Right forelimb (tissue), 1 donor: ENCODE data around the gene NCMAP.

Experiments
- DNase-seq: peaks from one replicate; pipeline ENCODE4 v3.0.0-alpha.2; 2018

The NCMAP gene

DNA sequence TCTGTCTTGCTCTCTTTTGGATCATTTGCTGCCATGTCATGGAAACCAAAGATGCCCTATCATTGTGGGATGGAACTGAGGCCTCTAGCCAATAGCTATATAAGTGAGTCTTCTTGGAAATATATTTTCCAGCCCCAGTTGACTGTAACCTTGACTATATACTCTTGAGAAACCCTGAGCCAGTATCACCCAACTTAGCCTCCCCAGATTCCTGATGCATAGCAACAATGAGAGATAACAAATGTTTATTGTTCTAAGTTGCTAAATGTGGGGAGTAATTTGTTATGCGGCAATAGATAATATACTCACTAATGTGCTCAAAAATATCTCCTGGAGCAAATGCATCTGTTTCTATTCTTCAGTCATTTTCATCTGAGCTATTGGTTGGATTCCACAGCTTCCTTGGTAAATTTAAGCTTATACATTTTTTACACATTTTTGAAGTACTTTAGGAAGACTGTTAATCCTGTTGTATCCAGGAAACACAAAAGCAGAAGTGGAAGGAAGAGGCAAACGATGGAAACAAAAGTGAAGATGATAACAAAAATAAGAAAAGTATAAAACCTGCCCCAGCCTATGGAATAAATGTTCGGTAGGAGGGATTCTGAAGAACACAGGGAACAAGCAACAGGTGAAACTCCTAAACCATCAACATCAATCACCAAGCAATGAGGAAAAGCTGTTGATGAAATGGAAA lies 80.9 kb downstream of the NCMAP start:
- DNase-seq = no peak

DNA sequence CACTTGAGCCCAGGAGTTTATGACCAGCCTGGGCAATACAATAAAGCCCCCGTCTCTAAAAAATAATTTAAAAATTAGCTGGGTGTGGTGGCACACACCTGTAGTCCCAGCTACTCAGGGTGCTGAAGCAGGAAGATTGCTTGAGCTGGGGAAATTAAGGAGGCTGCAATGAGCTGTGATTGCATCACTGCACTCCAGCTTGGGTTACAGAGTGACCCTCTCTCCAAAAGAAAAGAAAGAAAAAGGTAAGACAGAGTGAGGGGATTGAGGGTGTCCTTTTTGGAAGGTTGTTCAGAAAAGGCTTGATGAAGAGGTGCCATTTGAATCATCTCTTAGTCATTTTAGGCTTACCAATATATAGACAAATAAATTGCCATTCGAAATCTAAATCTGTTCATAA lies 83.2 kb downstream of the NCMAP start:
- DNase-seq = no peak

GRCh38 chr1:24639881-24640280 lies 84.0 kb downstream of the NCMAP start:
- DNase-seq = no peak

DNA sequence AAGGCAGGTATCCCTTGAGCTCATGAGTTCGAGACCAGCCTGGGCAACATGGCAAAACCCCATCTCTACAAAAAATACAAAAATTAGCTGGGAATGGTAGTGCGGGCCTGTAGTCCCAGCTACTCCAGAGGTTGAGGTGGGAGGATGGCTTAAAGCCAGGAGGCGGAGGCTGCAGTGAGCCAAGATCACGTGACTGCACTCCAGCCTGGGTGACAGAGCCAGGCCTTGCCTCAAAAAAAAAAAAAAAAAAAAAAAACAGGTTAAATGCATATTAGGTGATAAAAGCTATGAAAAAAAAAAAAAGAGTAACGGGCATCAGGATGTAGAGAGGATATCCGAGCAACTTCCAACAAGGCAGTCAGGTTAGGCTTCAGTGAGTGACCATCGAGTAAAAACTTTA lies 84.4 kb downstream of the NCMAP start:
- no peak for DNase-seq

- peak; percentile 61 for DNase-seq
Observed at GRCh38 chr1:24641646-24642151, 85.8 kb downstream of the NCMAP start.

- DNase-seq = peak; percentile 99
Observed at GRCh38 chr1:24642481-24643362, 86.8 kb downstream of the NCMAP start, which contains the start of gene SRRM1. SRRM1 (plus strand) TSS chr1:24643302; CDS start chr1:24643327, 25 bp downstream.

GRCh38 chr1:24643363-24644099 lies 87.6 kb downstream of the NCMAP start:
- DNase-seq = peak; percentile 42

DNA sequence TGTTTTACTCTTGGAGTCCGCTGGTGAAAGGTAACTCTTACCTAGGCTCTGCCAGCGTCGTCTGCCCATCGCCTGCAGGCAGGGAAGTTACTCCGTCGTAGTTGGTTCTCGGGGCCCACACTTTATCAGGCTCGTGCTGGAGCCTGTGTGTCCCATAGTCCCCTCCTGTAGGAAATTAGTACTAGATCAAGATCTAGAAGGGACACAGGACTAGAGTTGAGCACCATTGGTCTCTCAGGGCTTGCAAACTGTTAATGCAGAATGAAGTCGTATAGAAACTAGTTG lies 88.2 kb downstream of the NCMAP start:
- no peak for DNase-seq

DNA sequence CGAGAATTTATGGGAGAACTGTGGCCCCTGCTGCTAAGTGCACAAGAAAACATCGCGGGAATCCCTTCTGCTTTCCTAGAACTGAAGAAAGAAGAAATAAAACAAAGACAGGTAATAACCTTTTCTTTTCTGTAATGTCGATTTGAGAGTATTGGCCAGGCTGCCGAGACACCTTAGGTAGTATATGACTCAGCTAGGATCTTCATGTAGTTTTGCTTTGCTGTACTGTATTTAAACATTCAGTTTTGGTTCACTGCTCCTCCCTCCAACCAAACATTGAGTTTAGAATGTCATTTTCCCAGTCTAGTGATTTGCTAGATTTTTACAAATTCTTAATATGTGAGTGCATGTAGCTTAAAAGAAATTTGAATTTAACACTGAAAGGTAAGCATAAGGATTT lies 93.0 kb downstream of the NCMAP start:
- no peak for DNase-seq

GRCh38 chr1:24652382-24652781 lies 96.5 kb downstream of the NCMAP start:
- DNase-seq = no peak

DNA sequence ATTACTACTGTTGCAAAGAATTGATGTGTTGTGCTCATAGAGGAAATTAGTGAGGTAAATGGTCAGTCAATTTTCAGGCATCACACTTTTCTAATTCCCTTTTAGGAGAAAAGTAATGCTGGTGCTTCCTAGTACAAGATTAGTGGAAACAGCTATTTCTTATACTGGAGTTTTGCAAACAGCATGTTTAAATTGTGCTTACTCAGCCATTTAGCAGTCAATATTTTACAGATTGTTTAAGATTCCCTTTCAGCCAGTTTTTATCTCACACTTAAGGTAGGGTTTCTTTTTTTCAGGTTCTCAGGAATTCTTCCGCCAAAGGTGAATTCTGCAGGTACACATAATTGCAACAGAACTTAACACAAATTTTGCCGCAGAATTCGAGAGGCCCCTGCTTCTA lies 98.1 kb downstream of the NCMAP start:
- DNase-seq = no peak

DNA sequence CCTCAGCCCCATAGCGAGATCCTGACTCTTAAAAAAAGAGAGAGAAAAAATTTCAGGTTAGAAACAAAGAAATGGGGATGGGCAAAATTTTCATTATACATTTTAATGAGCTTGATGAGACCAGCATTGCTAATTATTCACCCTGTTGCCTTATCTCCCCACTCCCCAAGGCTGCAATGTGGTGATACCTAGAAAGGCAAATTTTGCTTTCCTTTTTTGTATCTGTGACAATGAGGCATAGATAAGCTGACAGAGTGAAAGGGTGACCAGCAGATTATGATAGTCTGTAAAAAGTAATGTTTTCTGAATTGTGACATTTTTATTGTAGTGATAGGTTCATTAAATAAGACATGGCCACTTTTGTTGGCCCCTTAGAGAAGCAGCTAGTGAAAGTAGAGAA lies 100.2 kb downstream of the NCMAP start:
- DNase-seq = no peak

DNA sequence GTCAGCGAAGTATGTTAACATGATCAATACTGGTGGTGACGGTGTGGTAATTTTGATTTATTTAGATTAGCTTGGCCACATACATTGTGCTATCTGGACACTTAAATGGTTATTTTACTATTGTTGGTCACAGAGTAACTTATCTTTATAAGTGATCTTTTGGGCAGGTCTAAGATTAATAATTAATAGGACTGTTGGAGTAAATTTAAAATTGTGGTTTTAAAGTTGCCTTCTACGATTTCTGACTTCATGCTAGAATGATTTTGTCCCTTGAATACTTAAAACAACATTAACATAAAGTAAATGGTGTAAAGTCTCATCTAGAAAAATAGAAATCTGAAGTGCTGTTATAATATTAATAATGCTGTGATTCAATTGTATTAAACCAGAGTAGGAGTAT lies 101.9 kb downstream of the NCMAP start:
- no peak for DNase-seq
